Measurements from ENCODE around the gene GPRIN1. TPM values are rescaled to one million over a fixed set of nuclear protein-coding genes. Genes with fewer than 3 reads are reported as not detected.

GPRIN1 gene
- total RNA-seq, 4 donors from 2014 or later, result 0.40 to 1.4 TPM; not detected in 2

GRCh38 chr5:176642675-176643490 is 32.9 kb upstream of the GPRIN1 start:
- no peak for TF ChIP-seq POLR2A (IDR thresholded peaks at IDR 0.05)
- no peak for TF ChIP-seq CTCF (IDR thresholded peaks at IDR 0.05)
- Histone ChIP-seq H3K36me3 (no peaks in the 10 kb centered on the region), H3K9me3 (no peaks in the 10 kb centered on the region), H3K27me3 (no peaks in the 10 kb centered on the region), H3K4me3 (no peak overlapping the region), H3K4me1 (peaks cover 0 to under 1% of the 10 kb centered on the region in 2 donors), H3K27ac (no peak overlapping the region)
- DNase-seq, result no peak
- intact Hi-C loops (cut with DNase I; ENCODE audit: low total_unique reads), result no loop called here

GRCh38 chr5:176640616-176641015 is 30.7 kb upstream of the GPRIN1 start:
- Histone ChIP-seq H3K36me3 (no peaks in the 10 kb centered on the region), H3K4me3 (no peak overlapping the region), H3K4me1 (no peaks in the 10 kb centered on the region), H3K27me3 (no peaks in the 10 kb centered on the region), H3K9me3 (no peaks in the 10 kb centered on the region), H3K27ac (no peak overlapping the region)
- no peak for TF ChIP-seq CTCF (IDR thresholded peaks at IDR 0.05)
- no peak for TF ChIP-seq POLR2A (IDR thresholded peaks at IDR 0.05)
- DNase-seq, result no peak
- intact Hi-C loops (cut with DNase I; ENCODE audit: low total_unique reads), result no loop called here

GRCh38 chr5:176639981-176640380 is 30.0 kb upstream of the GPRIN1 start:
- Histone ChIP-seq H3K27me3 (no peaks in the 10 kb centered on the region), H3K27ac (no peak overlapping the region), H3K4me1 (no peaks in the 10 kb centered on the region), H3K9me3 (no peaks in the 10 kb centered on the region), H3K36me3 (no peaks in the 10 kb centered on the region), H3K4me3 (no peak overlapping the region)
- TF ChIP-seq CTCF (IDR thresholded peaks at IDR 0.05), result no peak
- TF ChIP-seq POLR2A (IDR thresholded peaks at IDR 0.05), result no peak
- intact Hi-C loops (cut with DNase I; ENCODE audit: low total_unique reads), result no loop called here
- DNase-seq, result no peak

- Histone ChIP-seq H3K4me1 (no peaks in the 10 kb centered on the region), H3K36me3 (no peaks in the 10 kb centered on the region), H3K27me3 (no peaks in the 10 kb centered on the region), H3K9me3 (no peaks in the 10 kb centered on the region), H3K4me3 (no peak overlapping the region), H3K27ac (no peak overlapping the region)
- no peak for DNase-seq
- TF ChIP-seq POLR2A (IDR thresholded peaks at IDR 0.05), result no peak
- no peak for TF ChIP-seq CTCF (IDR thresholded peaks at IDR 0.05)
- intact Hi-C loops (cut with DNase I; ENCODE audit: low total_unique reads), result no loop called here
These were observed 29.3 kb upstream of the GPRIN1 start for GRCh38 chr5:176639208-176639607.

GRCh38 chr5:176638437-176638836 is 28.5 kb upstream of the GPRIN1 start:
- no peak overlapping the region for H3K4me3 ChIP-seq
- TF ChIP-seq CTCF (IDR thresholded peaks at IDR 0.05) (no peak), POLR2A (IDR thresholded peaks at IDR 0.05) (no peak)
- H3K4me1 ChIP-seq, result no peaks in the 10 kb centered on the region
- H3K36me3 ChIP-seq, result no peaks in the 10 kb centered on the region
- no peak overlapping the region for H3K27ac ChIP-seq
- H3K9me3 ChIP-seq, result no peaks in the 10 kb centered on the region
- no peaks in the 10 kb centered on the region for H3K27me3 ChIP-seq
- intact Hi-C loops (cut with DNase I; ENCODE audit: low total_unique reads), result no loop called here
- no peak for DNase-seq
